HG02642 (cell line): Measurements from ENCODE around the gene ELOVL2.
A peak's percentile ranks its signal among the peaks of the same experiment; 100 is the strongest.
"Not testable (repeated sequence)": the region's sequence is repeated elsewhere in the genome, so short reads cannot be mapped to it uniquely, and the experiment has no call there.

Experiments used
- ATAC-seq: cut with Tn5 transposase; IDR thresholded peaks from one replicate; pipeline ENCODE4 v1.9.1; 2021; ENCODE audit warnings: mild to moderate bottlenecking; ENCODE audit not compliant: unreplicated experiment, poor library complexity

Gene ELOVL2

GRCh38 chr6:11043961-11044711, at the start of gene ELOVL2:
TSS of gene ELOVL2 (minus strand) at chr6:11044305. CDS start at chr6:11044230, 75 bp downstream.
- ATAC-seq, result peak; percentile 63

- peak; percentile 21 for ATAC-seq
Observed at GRCh38 chr6:11093376-11093625, 49.2 kb upstream of the ELOVL2 start.

GRCh38 chr6:11092668-11093375, 48.7 kb upstream of the ELOVL2 start:
- ATAC-seq, result peak; percentile 29

GRCh38 chr6:11091141-11091540, 47.0 kb upstream of the ELOVL2 start:
- not testable (repeated sequence) for ATAC-seq

- no peak for ATAC-seq
Observed at GRCh38 chr6:11089695-11090094, 45.6 kb upstream of the ELOVL2 start.

GRCh38 chr6:11087141-11087812, 43.2 kb upstream of the ELOVL2 start:
- not testable (repeated sequence) for ATAC-seq

- ATAC-seq, result no peak
Observed at GRCh38 chr6:11085758-11086435, 41.8 kb upstream of the ELOVL2 start.

- ATAC-seq, result no peak
Observed at GRCh38 chr6:11083956-11084355, 39.9 kb upstream of the ELOVL2 start.

GRCh38 chr6:11083491-11083890, 39.4 kb upstream of the ELOVL2 start:
- ATAC-seq, result no peak

- no peak for ATAC-seq
Observed at GRCh38 chr6:11080296-11080695, 36.2 kb upstream of the ELOVL2 start.

GRCh38 chr6:11078266-11078665, 34.2 kb upstream of the ELOVL2 start:
- ATAC-seq, result no peak

- no peak for ATAC-seq
Observed at GRCh38 chr6:11076540-11076939, 32.4 kb upstream of the ELOVL2 start.

- no peak for ATAC-seq
Observed at GRCh38 chr6:11072101-11072500, 28.0 kb upstream of the ELOVL2 start.

GRCh38 chr6:11069760-11070159, 25.7 kb upstream of the ELOVL2 start:
- ATAC-seq, result no peak

GRCh38 chr6:11067348-11067747, 23.2 kb upstream of the ELOVL2 start:
- ATAC-seq, result no peak

GRCh38 chr6:11066505-11067347, 22.6 kb upstream of the ELOVL2 start:
- ATAC-seq, result no peak

- ATAC-seq, result no peak
Observed at GRCh38 chr6:11065436-11066202, 21.5 kb upstream of the ELOVL2 start.

GRCh38 chr6:11064836-11065235, 20.7 kb upstream of the ELOVL2 start:
- ATAC-seq, result no peak

GRCh38 chr6:11062715-11063114, 18.6 kb upstream of the ELOVL2 start:
- ATAC-seq, result no peak
